OCI-LY1 (cell line): Measurements from ENCODE around the gene PLAGL2.

Source experiments
- H2AFZ ChIP-seq: fragments of 200-600 bp; sonication (generic), shearing (Covaris generic); 2 replicates; pipeline ENCODE4 v1.6.0; 2014; ENCODE audit warnings: antibody characterized with exemption, mild to moderate bottlenecking, low read length
- H3F3A ChIP-seq: fragments of 200-600 bp; sonication (generic), shearing (Covaris generic); 2 replicates; pipeline ENCODE4 v1.6.0; 2014; ENCODE audit warnings: mild to moderate bottlenecking, antibody characterized with exemption, low read length, moderate library complexity; ENCODE audit not compliant: insufficient read depth
- H3K27ac ChIP-seq: fragments of 200-600 bp; sonication (generic); 2 replicates; pipeline ENCODE4 v1.5.1; 2014; ENCODE audit warnings: low read length, mixed run types, mild to moderate bottlenecking, low read depth; ENCODE audit not compliant: poor library complexity, severe bottlenecking
- H3K27me3 ChIP-seq: fragments of 200-600 bp; sonication (generic); 2 replicates; pipeline ENCODE4 v1.6.0; 2014; ENCODE audit warnings: antibody characterized with exemption, mild to moderate bottlenecking, low read length, moderate library complexity; ENCODE audit not compliant: insufficient read depth
- H3K36me3 ChIP-seq: fragments of 200-600 bp; sonication (generic); 2 replicates; pipeline ENCODE4 v1.6.1; 2014; ENCODE audit warnings: mild to moderate bottlenecking, antibody characterized with exemption, low read length, moderate library complexity, mixed read lengths; ENCODE audit not compliant: insufficient read depth
- H3K4me1 ChIP-seq: fragments of 200-600 bp; sonication (generic); 2 replicates; pipeline ENCODE4 v1.5.1; 2014; ENCODE audit warnings: mild to moderate bottlenecking, low read length, moderate library complexity; ENCODE audit not compliant: insufficient read depth, severe bottlenecking
- H3K4me2 ChIP-seq: fragments of 200-600 bp; sonication (generic), shearing (Covaris generic); 2 replicates; pipeline ENCODE4 v1.6.1; 2014; ENCODE audit warnings: low read length
- H3K4me3 ChIP-seq: fragments of 200-600 bp; sonication (generic); 2 replicates; pipeline ENCODE4 v1.5.1; 2014; ENCODE audit warnings: low read length, low read depth, mild to moderate bottlenecking, mixed read lengths; ENCODE audit not compliant: poor library complexity, severe bottlenecking
- H3K79me2 ChIP-seq: fragments of 200-600 bp; shearing (Covaris generic); 2 replicates; pipeline ENCODE4 v1.6.1; 2016; ENCODE audit warnings: mixed run types, low read length, mixed read lengths; ENCODE audit not compliant: insufficient read depth
- H3K9ac ChIP-seq: fragments of 200-600 bp; sonication (generic), shearing (Covaris generic); 2 replicates; pipeline ENCODE4 v1.6.1; 2014; ENCODE audit warnings: mild to moderate bottlenecking, low read length, mixed read lengths
- H3K9me2 ChIP-seq: fragments of 200-600 bp; sonication (generic), shearing (Covaris generic); 2 replicates; pipeline ENCODE4 v1.6.1; 2014; ENCODE audit warnings: low read depth, mild to moderate bottlenecking, low read length, mixed read lengths
- H3K9me3 ChIP-seq: fragments of 200-600 bp; shearing (Covaris generic); 2 replicates; pipeline ENCODE4 v1.6.1; 2014; ENCODE audit warnings: low read length, mixed read lengths
- H4K20me1 ChIP-seq: fragments of 200-600 bp; sonication (generic), shearing (Covaris generic); 2 replicates; pipeline ENCODE4 v1.6.0; 2016; ENCODE audit warnings: mild to moderate bottlenecking, low read length; ENCODE audit not compliant: insufficient read depth
- EZH2 ChIP-seq: fragments of 200-600 bp; sonication (generic), shearing (Covaris generic); IDR thresholded peaks from 2 replicates; pipeline ENCODE4 v1.8.0; 2017; ENCODE audit warnings: borderline replicate concordance, mixed run types, mild to moderate bottlenecking, antibody characterized with exemption, low read length, moderate library complexity, mixed read lengths
- TF ChIP-seq, protein P1 (sequence below): fragments of 200-600 bp; sonication (generic), shearing (Covaris generic); IDR thresholded peaks from 2 replicates; pipeline ENCODE4 v1.5.1; 2017; ENCODE audit warnings: mild to moderate bottlenecking, antibody characterized with exemption, low read length, moderate library complexity, mixed read lengths

PLAGL2 gene

DNA sequence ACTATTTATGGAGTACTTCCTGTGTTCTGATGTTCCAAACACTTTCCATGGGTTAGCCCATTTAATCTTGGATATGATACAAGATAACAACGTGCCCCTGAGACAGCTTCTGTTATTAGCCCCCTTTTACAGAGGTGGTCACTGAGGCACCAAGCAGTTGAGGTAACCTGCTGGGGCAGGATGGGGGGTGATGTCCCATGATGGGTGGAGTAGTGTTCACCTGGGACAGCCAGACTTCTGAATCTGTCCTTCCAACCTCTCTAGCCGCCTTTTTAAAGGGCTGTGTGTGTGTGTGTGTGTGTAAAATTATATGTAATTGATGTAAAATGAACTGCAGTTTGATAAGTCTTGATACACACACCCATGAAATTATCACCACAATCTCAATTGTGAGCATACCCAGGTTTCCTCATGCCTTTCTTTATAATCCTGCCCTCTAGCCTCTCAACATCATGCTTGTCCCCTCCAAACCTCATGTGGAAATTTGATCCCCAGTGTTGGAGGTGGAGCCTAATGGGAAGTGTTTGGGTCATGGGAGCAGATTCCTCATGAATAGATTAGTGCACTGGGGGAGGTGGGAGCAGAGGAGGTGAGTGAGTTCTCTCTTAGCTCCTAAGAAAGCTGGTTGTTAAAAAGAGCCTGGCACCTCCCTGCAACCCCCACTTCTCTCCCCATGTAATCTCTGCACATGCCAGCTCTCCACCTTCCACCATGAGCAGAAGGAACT, 39.2 kb downstream of the PLAGL2 start:
- no peaks in the 10 kb centered on the region for H3K9me3 ChIP-seq
- no peaks in the 10 kb centered on the region for H3K9me2 ChIP-seq
- no peaks in the 10 kb centered on the region for H3K4me1 ChIP-seq
- no peak overlapping the region for H3K27ac ChIP-seq
- no peak for TF ChIP-seq EZH2
- TF ChIP-seq, protein P1, sequence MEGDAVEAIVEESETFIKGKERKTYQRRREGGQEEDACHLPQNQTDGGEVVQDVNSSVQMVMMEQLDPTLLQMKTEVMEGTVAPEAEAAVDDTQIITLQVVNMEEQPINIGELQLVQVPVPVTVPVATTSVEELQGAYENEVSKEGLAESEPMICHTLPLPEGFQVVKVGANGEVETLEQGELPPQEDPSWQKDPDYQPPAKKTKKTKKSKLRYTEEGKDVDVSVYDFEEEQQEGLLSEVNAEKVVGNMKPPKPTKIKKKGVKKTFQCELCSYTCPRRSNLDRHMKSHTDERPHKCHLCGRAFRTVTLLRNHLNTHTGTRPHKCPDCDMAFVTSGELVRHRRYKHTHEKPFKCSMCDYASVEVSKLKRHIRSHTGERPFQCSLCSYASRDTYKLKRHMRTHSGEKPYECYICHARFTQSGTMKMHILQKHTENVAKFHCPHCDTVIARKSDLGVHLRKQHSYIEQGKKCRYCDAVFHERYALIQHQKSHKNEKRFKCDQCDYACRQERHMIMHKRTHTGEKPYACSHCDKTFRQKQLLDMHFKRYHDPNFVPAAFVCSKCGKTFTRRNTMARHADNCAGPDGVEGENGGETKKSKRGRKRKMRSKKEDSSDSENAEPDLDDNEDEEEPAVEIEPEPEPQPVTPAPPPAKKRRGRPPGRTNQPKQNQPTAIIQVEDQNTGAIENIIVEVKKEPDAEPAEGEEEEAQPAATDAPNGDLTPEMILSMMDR = no peak
- no peak overlapping the region for H3K4me3 ChIP-seq
- H3K36me3 ChIP-seq = peaks cover 27% of the 10 kb centered on the region
- H3K9ac ChIP-seq = no peak overlapping the region
- H3K4me2 ChIP-seq = no peak overlapping the region
- H2AFZ ChIP-seq = no peak overlapping the region
- H3K79me2 ChIP-seq = no peaks in the 10 kb centered on the region
- no peaks in the 10 kb centered on the region for H3F3A ChIP-seq
- H3K27me3 ChIP-seq = no peaks in the 10 kb centered on the region
- H4K20me1 ChIP-seq = no peaks in the 10 kb centered on the region

DNA sequence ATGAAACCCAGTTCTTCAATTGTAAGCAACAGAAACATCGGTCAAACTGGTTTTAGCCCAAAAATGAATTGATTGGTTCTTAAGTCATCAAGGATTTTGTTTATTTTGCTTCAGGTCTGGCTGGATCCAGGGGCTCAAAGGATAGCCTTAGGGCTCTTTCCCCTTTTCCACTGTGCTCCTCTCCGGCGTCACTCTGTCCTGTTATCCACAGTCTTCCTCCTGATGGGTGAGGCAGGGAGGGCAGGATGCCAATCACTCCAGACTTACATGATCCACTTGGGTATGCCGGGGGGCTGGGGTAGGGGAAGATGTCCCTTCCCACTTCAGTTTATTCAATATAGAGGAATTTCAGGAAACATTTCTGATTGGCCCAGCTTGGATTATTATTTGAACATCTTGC, 40.0 kb downstream of the PLAGL2 start:
- H2AFZ ChIP-seq = no peak overlapping the region

DNA sequence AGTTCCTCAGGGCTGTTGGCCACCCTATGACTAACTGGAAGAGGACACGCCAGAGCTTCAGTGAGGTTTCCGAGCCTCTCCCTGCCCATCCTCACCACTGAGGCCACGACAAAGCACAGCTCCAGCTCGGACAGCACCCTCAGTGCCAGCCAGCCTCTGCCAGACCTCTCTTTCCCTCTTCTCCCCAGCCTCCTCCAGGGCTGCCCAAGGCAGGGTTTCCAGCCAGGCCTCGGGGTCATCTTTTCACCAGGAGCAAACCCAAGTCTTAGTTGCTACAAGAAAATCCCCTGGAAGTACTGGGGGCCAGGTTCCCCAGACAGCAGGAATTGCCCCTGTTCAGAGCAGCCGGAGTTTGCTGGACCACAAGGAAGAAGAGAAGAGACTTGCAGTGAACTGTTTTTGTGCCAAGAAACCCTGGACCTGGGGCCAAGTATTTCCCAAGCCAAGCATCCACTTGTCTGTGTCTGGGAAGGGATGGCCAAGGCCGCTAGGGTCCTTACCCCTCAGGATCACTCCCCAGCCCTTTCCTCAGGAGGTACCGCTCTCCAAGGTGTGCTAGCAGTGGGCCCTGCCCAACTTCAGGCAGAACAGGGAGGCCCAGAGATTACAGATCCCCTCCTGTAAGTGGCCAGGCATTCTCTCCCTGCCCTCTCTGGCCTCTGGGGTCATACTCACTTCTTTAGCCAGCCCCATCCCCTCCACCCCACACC, 41.6 kb downstream of the PLAGL2 start:
- H2AFZ ChIP-seq = no peak overlapping the region
- H3K4me2 ChIP-seq = no peak overlapping the region
- peaks cover 45% of the 10 kb centered on the region for H3K36me3 ChIP-seq
- no peaks in the 10 kb centered on the region for H3K9me2 ChIP-seq
- no peaks in the 10 kb centered on the region for H3K79me2 ChIP-seq
- H3K27me3 ChIP-seq = no peaks in the 10 kb centered on the region
- no peaks in the 10 kb centered on the region for H4K20me1 ChIP-seq
- H3K9me3 ChIP-seq = no peaks in the 10 kb centered on the region
- H3K4me3 ChIP-seq = no peak overlapping the region
- TF ChIP-seq, protein P1 = no peak
- no peak for TF ChIP-seq EZH2
- no peak overlapping the region for H3K27ac ChIP-seq
- H3K4me1 ChIP-seq = no peaks in the 10 kb centered on the region
- H3K9ac ChIP-seq = no peak overlapping the region
- no peaks in the 10 kb centered on the region for H3F3A ChIP-seq

More for the DNA sequence above, 40.0 kb downstream of the PLAGL2 start:
- Histone ChIP-seq H4K20me1 (no peaks in the 10 kb centered on the region), H3K79me2 (no peaks in the 10 kb centered on the region), H3K9me2 (no peaks in the 10 kb centered on the region), H3K27me3 (no peaks in the 10 kb centered on the region), H3K9me3 (no peaks in the 10 kb centered on the region), H3K9ac (no peak overlapping the region), H3K4me2 (no peak overlapping the region), H3K27ac (no peak overlapping the region), H3K4me1 (no peaks in the 10 kb centered on the region), H3F3A (no peaks in the 10 kb centered on the region), H3K4me3 (no peak overlapping the region), H3K36me3 (peaks cover 29% of the 10 kb centered on the region)
- no peak for TF ChIP-seq EZH2
